ENCODE data around the gene RGPD4.
"Not testable (repeated sequence)": the region's sequence is repeated elsewhere in the genome, so short reads cannot be mapped to it uniquely, and the experiment has no call there.

The RGPD4 gene

DNA sequence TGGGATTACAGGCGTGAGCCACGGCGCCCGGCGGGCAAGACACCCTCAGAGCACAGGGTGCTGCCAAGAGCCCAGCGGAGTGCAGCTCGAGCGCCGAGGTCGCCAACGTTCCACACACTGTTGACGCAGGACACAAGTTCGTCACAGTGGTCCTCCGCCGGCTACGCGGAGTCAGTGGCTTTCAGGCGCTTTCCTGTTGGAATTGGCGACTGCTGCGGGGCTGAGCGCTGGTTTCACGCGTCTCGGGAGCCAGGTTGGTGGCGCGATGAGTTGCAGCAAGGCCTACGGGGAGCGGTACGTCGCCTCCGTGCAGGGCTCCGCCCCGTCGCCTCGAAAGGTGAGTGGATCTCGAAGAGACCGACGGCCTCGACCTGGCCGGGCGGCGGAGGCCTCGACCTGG, at the start of gene RGPD4:
TSS of gene RGPD4 (plus strand) at position 144 of the 400 bp plus-strand sequence. CDS start at position 266, 122 bp downstream.
- H3K4me1 ChIP-seq (ENCODE audit: low read length); H2AFZ ChIP-seq (ENCODE audit: low read depth, low read length); H4K20me1 ChIP-seq (ENCODE audit: insufficient read depth, low read length); H3K9me3 ChIP-seq (ENCODE audit: insufficient read depth, low read length); H3K79me2 ChIP-seq (ENCODE audit: low read length); H3K4me2 ChIP-seq (ENCODE audit: low read length); H3K27me3 ChIP-seq (ENCODE audit: low read depth, low read length); H3K27ac ChIP-seq (ENCODE audit: low read length); H3K36me3 ChIP-seq (replicated peaks; ENCODE audit: low read depth, low read length); H3K9ac ChIP-seq (ENCODE audit: low read length); H3K4me3 ChIP-seq (ENCODE audit: low read length): not testable (repeated sequence)

DNA sequence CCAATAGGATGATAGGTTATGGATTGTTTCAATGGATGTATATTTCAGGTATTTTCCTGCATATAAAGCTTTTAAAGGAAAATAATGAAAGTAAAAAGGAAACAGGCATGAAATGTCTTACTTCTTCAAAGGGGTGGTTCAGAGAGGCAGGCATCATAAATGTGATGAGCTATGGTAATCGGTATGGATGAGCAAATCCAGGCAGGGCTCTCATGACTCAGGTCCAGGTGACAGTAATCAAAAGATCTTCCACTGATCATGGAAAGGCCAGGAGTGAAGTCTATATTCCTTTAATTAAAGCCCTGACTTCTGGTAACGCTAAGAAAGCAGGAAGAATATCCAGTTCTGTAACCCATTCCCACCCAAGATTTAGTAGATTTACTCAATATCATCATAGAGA, 48.7 kb upstream of the RGPD4 start:
- Histone ChIP-seq H3K27ac (ENCODE audit: low read length) (no peak overlapping the region), H3K4me2 (ENCODE audit: low read length) (no peak overlapping the region)
- TF ChIP-seq, protein P1, sequence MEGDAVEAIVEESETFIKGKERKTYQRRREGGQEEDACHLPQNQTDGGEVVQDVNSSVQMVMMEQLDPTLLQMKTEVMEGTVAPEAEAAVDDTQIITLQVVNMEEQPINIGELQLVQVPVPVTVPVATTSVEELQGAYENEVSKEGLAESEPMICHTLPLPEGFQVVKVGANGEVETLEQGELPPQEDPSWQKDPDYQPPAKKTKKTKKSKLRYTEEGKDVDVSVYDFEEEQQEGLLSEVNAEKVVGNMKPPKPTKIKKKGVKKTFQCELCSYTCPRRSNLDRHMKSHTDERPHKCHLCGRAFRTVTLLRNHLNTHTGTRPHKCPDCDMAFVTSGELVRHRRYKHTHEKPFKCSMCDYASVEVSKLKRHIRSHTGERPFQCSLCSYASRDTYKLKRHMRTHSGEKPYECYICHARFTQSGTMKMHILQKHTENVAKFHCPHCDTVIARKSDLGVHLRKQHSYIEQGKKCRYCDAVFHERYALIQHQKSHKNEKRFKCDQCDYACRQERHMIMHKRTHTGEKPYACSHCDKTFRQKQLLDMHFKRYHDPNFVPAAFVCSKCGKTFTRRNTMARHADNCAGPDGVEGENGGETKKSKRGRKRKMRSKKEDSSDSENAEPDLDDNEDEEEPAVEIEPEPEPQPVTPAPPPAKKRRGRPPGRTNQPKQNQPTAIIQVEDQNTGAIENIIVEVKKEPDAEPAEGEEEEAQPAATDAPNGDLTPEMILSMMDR (IDR thresholded peaks at IDR 0.05; ENCODE audit: low read depth, low read length), result no peak
- TF ChIP-seq EZH2phosphoT487 (IDR thresholded peaks at IDR 0.05; ENCODE audit: low read depth), result no peak

DNA sequence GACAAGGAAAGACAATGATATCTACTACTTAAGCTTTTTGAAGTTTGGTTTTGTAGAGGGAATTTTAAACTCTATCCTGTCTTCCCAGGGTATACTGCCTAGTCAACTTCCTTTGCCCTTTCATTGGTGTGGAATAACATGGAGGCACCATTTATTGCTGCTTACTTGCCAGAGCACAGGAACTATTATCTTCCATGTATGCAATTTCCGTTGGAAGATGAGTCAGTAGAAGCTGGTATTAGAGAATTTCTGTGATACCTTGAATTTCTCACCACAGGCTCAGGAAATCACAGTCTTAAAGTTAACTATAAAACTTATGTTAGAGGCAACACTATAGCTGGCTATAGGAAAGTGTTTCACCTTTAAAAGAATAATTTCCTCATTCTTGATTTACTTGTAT, 40.9 kb upstream of the RGPD4 start:
- H3K79me2 ChIP-seq (ENCODE audit: low read length), result no peaks in the 10 kb centered on the region
- H3K4me3 ChIP-seq (ENCODE audit: low read length), result no peak overlapping the region
- H3K27me3 ChIP-seq (ENCODE audit: low read depth, low read length), result no peaks in the 10 kb centered on the region
- H3K9me3 ChIP-seq (ENCODE audit: insufficient read depth, low read length), result no peaks in the 10 kb centered on the region
- no peaks in the 10 kb centered on the region for H4K20me1 ChIP-seq (ENCODE audit: insufficient read depth, low read length)
- TF ChIP-seq, protein P1 (IDR thresholded peaks at IDR 0.05; ENCODE audit: low read depth, low read length), result no peak
- no peak for TF ChIP-seq EZH2phosphoT487 (IDR thresholded peaks at IDR 0.05; ENCODE audit: low read depth)
- H3K36me3 ChIP-seq (replicated peaks; ENCODE audit: low read depth, low read length), result no peaks in the 10 kb centered on the region
- H3K4me2 ChIP-seq (ENCODE audit: low read length), result no peak overlapping the region
- H3K9ac ChIP-seq (ENCODE audit: low read length), result no peak overlapping the region
- no peak overlapping the region for H2AFZ ChIP-seq (ENCODE audit: low read depth, low read length)
- peaks cover 5% of the 10 kb centered on the region; the same call in 1 of the 2 replicates for H3K4me1 ChIP-seq (ENCODE audit: low read length)
- H3K27ac ChIP-seq (ENCODE audit: low read length), result no peak overlapping the region

More for the DNA sequence above, 48.7 kb upstream of the RGPD4 start:
- Histone ChIP-seq H3K79me2 (ENCODE audit: low read length) (no peaks in the 10 kb centered on the region), H3K4me1 (ENCODE audit: low read length) (peaks cover 16% of the 10 kb centered on the region), H3K36me3 (replicated peaks; ENCODE audit: low read depth, low read length) (no peaks in the 10 kb centered on the region), H2AFZ (ENCODE audit: low read depth, low read length) (no peak overlapping the region), H3K9ac (ENCODE audit: low read length) (no peak overlapping the region), H4K20me1 (ENCODE audit: insufficient read depth, low read length) (no peaks in the 10 kb centered on the region), H3K4me3 (ENCODE audit: low read length) (no peak overlapping the region), H3K27me3 (ENCODE audit: low read depth, low read length) (no peaks in the 10 kb centered on the region), H3K9me3 (ENCODE audit: insufficient read depth, low read length) (no peaks in the 10 kb centered on the region)

DNA sequence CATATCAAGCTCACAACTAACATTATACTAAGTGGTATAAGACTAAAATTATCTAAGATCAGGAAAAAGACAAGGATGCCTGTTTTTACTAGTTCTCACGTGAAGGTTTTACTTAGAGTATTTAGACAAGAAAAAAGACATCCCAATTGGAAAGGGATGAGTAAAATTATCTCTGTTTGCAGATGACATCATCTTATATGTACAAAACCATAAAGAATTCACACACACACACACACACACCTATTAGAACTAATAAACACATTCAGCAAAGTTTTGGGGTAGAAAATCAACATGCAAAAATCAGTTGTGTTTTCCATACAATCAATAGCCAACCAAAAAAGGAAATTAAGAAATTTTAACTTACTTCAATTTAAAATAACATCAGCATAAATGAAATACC, 35.9 kb upstream of the RGPD4 start:
- H3K4me3 ChIP-seq (ENCODE audit: low read length), result no peak overlapping the region
- no peaks in the 10 kb centered on the region for H3K27me3 ChIP-seq (ENCODE audit: low read depth, low read length)
- no peak for TF ChIP-seq EZH2phosphoT487 (IDR thresholded peaks at IDR 0.05; ENCODE audit: low read depth)
- H4K20me1 ChIP-seq (ENCODE audit: insufficient read depth, low read length), result no peaks in the 10 kb centered on the region
- H2AFZ ChIP-seq (ENCODE audit: low read depth, low read length), result no peak overlapping the region
- no peaks in the 10 kb centered on the region for H3K9me3 ChIP-seq (ENCODE audit: insufficient read depth, low read length)
- no peak overlapping the region for H3K4me2 ChIP-seq (ENCODE audit: low read length)
- H3K36me3 ChIP-seq (replicated peaks; ENCODE audit: low read depth, low read length), result no peaks in the 10 kb centered on the region
- peaks cover 5% of the 10 kb centered on the region; the same call in 1 of the 2 replicates for H3K4me1 ChIP-seq (ENCODE audit: low read length)
- H3K79me2 ChIP-seq (ENCODE audit: low read length), result no peaks in the 10 kb centered on the region
- H3K27ac ChIP-seq (ENCODE audit: low read length), result no peak overlapping the region
- H3K9ac ChIP-seq (ENCODE audit: low read length), result no peak overlapping the region

- TF ChIP-seq, protein P1 (IDR thresholded peaks at IDR 0.05; ENCODE audit: low read depth, low read length), result no peak
- TF ChIP-seq EZH2phosphoT487 (IDR thresholded peaks at IDR 0.05; ENCODE audit: low read depth), result no peak
These were observed 25.2 kb upstream of the RGPD4 start for GRCh38 chr2:107801498-107801897.

More at GRCh38 chr2:107801498-107801897, 25.2 kb upstream of the RGPD4 start:
- no peaks in the 10 kb centered on the region for H3K4me1 ChIP-seq (ENCODE audit: low read length)
- H3K4me3 ChIP-seq (ENCODE audit: low read length), result no peak overlapping the region
- H3K9me3 ChIP-seq (ENCODE audit: insufficient read depth, low read length), result no peaks in the 10 kb centered on the region
- no peaks in the 10 kb centered on the region for H3K36me3 ChIP-seq (replicated peaks; ENCODE audit: low read depth, low read length)
- no peak overlapping the region for H3K27ac ChIP-seq (ENCODE audit: low read length)
- H3K79me2 ChIP-seq (ENCODE audit: low read length), result no peaks in the 10 kb centered on the region
- H2AFZ ChIP-seq (ENCODE audit: low read depth, low read length), result no peak overlapping the region
- H3K4me2 ChIP-seq (ENCODE audit: low read length), result no peak overlapping the region
- H3K9ac ChIP-seq (ENCODE audit: low read length), result no peak overlapping the region
- no peaks in the 10 kb centered on the region for H4K20me1 ChIP-seq (ENCODE audit: insufficient read depth, low read length)
- H3K27me3 ChIP-seq (ENCODE audit: low read depth, low read length), result no peaks in the 10 kb centered on the region
